A673 (cell line): ENCODE results near the gene CLDN25.

Source experiments
- EZH2 ChIP-seq: fragments of 200-600 bp; sonication (generic); IDR thresholded peaks from 2 replicates; pipeline ENCODE4 v1.6.1; 2017; ENCODE audit warnings: borderline replicate concordance, low read depth, mild to moderate bottlenecking, mixed read lengths, antibody characterized with exemption, low read length; ENCODE audit not compliant: poor library complexity, severe bottlenecking
- TF ChIP-seq, protein P1 (sequence below): fragments of 300-800, 200-600 bp; sonication (generic); conservative IDR thresholded peaks from 2 replicates; pipeline ENCODE4 v1.5.1; 2017; ENCODE audit warnings: low read depth, mild to moderate bottlenecking, antibody characterized with exemption, low read length, moderate library complexity, mixed read lengths

DNA sequence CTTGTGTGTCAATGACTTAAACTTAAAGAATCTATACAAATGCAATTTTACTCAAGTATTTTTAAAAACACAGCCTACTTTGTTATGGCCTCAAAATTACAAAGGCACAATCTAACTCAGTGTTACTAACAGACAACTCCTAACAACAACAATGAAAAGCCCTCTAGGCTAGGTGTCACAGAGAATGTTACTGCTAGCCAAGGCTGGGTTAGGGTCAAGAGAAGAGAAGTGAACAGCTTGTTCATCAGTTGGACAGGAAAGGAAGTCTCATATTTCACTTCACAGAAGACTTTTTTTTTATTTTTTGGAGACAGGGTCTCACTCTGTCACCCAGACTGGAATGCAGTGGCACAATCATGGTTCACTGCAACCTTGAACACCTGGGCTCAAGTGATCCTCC, 26.0 kb downstream of the CLDN25 start:
- TF ChIP-seq, protein P1, sequence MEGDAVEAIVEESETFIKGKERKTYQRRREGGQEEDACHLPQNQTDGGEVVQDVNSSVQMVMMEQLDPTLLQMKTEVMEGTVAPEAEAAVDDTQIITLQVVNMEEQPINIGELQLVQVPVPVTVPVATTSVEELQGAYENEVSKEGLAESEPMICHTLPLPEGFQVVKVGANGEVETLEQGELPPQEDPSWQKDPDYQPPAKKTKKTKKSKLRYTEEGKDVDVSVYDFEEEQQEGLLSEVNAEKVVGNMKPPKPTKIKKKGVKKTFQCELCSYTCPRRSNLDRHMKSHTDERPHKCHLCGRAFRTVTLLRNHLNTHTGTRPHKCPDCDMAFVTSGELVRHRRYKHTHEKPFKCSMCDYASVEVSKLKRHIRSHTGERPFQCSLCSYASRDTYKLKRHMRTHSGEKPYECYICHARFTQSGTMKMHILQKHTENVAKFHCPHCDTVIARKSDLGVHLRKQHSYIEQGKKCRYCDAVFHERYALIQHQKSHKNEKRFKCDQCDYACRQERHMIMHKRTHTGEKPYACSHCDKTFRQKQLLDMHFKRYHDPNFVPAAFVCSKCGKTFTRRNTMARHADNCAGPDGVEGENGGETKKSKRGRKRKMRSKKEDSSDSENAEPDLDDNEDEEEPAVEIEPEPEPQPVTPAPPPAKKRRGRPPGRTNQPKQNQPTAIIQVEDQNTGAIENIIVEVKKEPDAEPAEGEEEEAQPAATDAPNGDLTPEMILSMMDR: no peak
- TF ChIP-seq EZH2: no peak
